OCI-M2 (cell line): ENCODE results near the gene ADH1B.
"Not testable (repeated sequence)": the region's sequence is repeated elsewhere in the genome, so short reads cannot be mapped to it uniquely, and the experiment has no call there.

Experiments used
- DNase-seq: peaks from one replicate; lab custom pipeline; 2025; ENCODE audit not compliant: unreplicated experiment; lab: John Stamatoyannopoulos, UW

ADH1B gene

DNA sequence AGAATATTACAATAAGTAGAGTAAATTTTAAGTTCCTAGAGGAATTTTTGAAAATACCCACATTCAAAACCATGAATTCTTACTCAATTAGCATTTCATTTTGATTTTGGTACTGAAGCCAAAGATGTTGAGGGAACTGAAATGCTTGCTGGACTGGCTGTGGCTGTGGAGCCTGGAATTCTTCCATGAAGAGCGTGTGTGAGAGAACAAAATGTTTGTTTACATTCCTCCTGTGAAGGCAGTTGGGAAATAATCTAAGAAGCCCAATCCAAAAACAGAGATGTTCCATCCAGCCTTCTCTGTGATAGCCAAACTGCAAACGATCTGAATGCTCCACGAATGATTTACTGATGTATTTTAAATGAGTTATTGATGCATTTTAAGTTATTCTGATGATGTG is 3.8 kb upstream of the ADH1B start:
- no peak for DNase-seq

- no peak for DNase-seq
These were observed 3.2 kb upstream of the ADH1B start for GRCh38 chr4:99324361-99324760.

DNA sequence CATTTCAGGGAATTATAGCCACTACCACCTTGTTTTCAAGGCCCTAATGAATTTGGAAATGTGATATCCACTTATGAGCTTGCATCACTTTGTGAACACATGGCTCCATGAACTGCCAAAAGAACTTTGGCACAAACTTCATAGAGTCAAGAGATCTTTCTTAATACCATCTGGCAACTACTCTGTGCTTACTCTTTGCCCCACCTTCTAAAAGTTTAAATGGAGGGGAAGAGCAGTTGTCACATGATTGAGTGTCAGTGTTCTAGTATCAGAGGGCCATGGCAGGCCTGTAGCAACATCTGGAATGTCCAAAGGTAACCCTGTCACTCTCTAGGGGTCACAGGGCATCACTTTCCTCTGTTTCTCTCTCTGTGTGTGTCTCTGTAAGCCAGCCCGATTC is 2.6 kb upstream of the ADH1B start:
- no peak for DNase-seq

DNA sequence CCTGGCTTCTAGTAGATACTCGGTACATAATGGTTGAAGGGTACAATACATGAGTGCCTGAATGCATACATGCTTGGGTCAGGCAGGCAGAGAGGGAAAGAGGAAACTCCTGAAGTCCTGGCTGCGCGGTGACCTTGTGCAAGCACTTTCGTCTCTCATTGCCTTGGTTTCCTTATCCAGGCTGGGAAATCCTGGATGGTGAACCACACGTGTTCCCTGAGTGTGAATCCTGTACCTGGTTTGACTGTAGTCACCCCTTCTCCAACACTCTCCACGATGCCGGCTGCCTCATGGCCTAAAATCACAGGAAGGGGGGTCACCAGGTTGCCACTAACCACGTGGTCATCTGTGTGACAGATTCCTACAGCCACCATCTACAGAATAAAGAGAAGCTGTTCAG is 3.4 kb downstream of the ADH1B start:
- not testable (repeated sequence) for DNase-seq

DNA sequence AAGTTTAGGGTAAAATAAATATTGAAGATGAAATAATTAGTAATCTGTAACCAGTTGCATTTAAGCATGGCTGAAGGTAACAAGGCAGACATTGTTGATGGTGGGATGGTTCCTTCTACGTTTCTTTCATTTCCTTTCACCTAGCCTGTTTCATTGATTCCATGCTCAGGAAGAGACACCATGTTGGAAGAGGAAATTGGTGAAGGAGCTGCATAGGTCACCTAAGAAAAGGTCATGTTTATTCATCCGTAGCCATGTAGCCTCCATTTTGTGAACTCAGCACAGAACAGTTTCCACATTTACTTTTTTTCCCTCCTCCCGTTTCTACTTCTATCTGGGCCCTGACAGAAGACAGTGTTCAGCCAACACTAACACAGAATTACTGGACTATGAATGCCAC is 3.8 kb downstream of the ADH1B start:
- no peak for DNase-seq

- DNase-seq, result no peak
These were observed 5.4 kb downstream of the ADH1B start for GRCh38 chr4:99315839-99316238.

DNA sequence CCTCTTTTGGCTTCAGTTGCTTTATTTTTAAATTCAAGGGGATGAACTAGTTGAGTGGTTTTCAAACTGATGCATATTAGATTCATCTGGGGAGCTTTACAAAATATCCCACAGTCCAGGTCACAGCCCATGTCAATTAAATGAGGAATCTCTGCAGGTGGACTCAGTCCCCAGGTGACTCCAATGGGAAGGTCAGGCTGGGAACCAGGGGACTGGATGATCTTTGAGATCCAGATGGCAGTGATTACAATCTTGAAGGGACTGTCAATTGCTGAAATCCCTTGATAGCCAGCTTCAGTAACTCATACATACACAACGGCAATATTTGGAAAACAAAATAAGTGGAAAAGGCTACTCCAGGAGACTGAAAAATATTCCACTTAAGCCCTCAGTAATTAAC is 7.0 kb downstream of the ADH1B start:
- DNase-seq, result no peak

GRCh38 chr4:99310389-99310788 is 10.8 kb downstream of the ADH1B start:
- DNase-seq, result no peak

GRCh38 chr4:99305638-99306400 is 15.4 kb downstream of the ADH1B start:
- no peak for DNase-seq

- no peak for DNase-seq
These were observed 19.6 kb downstream of the ADH1B start for GRCh38 chr4:99301376-99302164.

DNA sequence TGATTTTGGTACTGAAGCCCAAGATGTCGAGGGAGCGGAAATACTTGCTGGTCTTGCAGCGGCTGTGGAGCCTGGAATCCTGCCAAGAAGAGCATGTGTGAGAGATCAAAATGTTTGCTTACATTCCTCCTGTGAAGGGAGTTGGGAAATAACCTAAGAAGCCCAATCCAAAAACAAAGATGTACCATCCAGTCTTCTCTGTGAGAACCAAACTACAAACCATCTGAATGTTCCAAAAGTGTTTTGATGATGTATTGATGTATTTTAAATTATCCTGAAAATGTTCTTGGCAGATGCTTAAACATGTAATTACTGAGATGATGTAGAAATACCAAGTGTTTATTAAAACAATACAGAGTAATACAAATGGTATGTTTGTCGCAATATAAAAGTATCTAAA is 20.3 kb downstream of the ADH1B start:
- DNase-seq, result no peak

- no peak for DNase-seq
These were observed 27.8 kb downstream of the ADH1B start for GRCh38 chr4:99293357-99293756.

- DNase-seq, result no peak
These were observed 30.1 kb downstream of the ADH1B start, which contains the start of gene ADH1A for GRCh38 chr4:99290848-99291786. Gene ADH1A, minus strand, starts transcription at chr4:99290985. Its CDS starts 71 bp downstream, at chr4:99290914.

GRCh38 chr4:99285387-99285786 is 35.8 kb downstream of the ADH1B start:
- DNase-seq, result no peak

GRCh38 chr4:99282731-99283130 is 38.5 kb downstream of the ADH1B start:
- no peak for DNase-seq

GRCh38 chr4:99281261-99281660 is 39.9 kb downstream of the ADH1B start:
- DNase-seq, result no peak

GRCh38 chr4:99276417-99276816 is 44.8 kb downstream of the ADH1B start:
- DNase-seq, result no peak

DNA sequence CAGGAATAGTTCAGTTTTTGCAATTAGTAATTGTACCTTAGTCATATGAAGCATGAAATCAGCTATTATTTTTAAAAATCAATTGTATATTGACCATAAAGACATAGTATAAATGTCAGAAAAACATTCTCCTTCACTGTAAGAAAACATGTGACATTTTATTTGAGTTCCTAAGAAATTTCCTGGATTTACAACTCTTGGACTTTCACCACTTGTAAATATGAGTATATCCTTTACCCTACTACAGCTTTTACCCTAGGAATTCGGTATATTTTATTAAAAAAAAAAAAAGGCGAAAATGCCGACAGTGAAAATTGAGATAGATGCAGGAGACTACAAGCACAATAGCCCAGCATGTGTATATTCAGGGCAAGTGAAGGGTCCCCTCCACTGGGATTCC is 45.3 kb downstream of the ADH1B start:
- no peak for DNase-seq

DNA sequence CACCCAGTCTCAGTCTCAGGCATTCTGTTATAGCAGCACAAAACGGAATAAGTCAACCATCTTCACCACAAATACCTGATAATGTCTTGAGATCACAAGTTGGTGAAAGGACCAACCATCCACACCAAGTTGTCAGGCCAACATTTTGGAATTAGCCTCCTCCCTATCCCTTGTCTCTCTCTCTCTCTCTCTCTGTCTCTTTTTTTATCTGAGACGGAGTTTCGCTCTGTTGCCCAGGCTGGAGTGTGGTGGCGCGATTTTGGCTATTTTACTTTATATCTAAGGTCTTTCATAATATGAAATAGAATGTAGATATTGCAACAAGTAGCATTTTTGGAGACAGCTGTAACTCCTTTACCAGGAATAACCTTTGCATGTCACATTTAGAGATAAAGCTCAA is 46.2 kb downstream of the ADH1B start:
- DNase-seq, result no peak

GRCh38 chr4:99273704-99274103 is 47.5 kb downstream of the ADH1B start:
- DNase-seq, result no peak

DNA sequence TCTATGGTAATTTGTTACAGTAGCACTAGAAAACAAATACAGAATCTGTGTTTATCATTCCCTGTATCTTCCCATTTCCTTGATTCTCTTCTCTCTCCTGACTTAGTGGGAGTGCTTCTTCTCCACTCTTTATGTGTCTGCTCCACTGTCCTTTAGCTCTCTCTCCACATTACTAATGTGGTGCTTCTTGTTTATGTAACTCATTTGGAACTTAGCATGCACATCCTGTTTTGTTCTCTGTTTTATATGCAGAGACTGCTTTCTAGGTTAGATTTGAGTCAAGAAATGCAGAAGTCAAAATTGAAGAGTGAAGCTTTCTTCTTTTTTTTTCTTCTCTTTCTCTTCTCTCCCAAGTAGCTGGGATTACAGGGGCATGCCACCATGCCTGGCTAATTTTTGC is 56.3 kb downstream of the ADH1B start:
- no peak for DNase-seq
